Hematopoietic multipotent progenitor cell (in vitro differentiated cells): ENCODE results near the gene MAGEA9B. TPM values are rescaled to one million over a fixed set of nuclear protein-coding genes. Genes with fewer than 3 reads are reported as not detected.
"Not testable (repeated sequence)": the region's sequence is repeated elsewhere in the genome, so short reads cannot be mapped to it uniquely, and the experiment has no call there.

Experiments
- DNase-seq, 3 donors: peaks; one replicate each; pipeline ENCODE4 v3.0.0-alpha.2; 2011 to 2015; ENCODE audit warnings: low read depth in 2 of 3, low spot score in 2 of 3
- total RNA-seq: library from RNA; depleted of rRNA; stranded (reverse); fragments of >200 nt; gene quantifications from one replicate; pipeline ENCODE4 v1.2.3, GENCODE V29; 2012

The MAGEA9B gene
- total RNA-seq, 1 donor: not detected

DNA sequence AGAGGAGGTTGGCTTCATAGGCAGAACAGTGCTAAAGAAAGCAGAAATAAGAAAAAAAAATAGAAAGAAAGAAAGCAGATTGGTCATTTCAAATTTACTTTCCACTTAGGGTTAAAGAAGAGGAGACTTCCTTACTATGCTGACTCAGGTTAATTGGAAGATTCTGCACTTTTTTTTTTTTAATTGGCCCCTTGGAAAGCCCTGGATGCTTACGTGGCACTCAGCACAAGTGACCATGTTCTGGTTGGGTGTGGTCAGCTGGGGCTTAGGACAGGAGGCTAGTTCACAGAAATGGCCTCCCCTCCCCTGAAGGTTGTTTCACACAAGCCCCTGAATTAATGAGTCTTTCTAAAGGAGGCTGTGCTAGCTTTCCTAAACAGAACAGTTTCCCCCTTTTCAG lies 14.5 kb downstream of the MAGEA9B start:
- DNase-seq: peak in 1 of 3 donors; percentile 0

DNA sequence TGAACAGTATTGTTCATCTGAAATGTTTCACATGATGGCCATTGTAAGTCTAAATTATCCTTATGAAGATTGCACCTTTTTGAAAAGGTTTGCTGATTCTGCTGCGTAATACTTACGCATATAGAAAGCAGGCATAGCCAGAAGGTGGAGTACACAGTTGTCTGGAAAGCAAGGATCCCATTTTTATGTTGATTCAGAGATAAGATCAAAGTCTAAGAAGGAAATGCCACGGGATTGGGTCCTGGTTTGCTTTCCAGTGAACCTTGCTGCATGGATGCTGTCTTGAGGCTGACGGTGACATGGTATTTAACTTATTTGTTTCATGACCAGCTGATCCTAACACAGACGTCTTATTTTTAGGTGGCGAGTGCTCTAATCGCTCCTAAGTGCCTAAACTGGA lies 15.5 kb downstream of the MAGEA9B start:
- no peak for DNase-seq

GRCh38 chrX:149570668-149571067 lies 16.6 kb downstream of the MAGEA9B start:
- DNase-seq: no peak

DNA sequence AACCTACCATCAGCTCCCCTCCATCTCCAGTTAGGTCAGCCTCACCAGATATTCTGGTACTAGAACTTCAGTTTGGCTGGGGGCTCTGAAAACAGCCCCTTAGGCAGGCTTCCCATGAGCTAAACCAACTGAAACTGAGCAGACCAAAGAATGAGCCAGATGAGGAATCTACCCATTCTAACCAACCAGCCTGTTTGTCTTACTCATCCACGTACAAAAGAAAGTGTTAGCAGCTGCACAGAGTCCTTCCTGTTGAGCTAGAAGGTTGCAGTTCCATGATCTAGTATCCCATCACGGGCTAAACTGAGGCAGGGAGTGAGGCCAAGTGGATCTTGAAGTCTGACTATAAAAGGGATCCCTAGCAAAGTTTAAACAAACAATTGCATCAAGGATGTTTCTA lies 17.5 kb downstream of the MAGEA9B start:
- no peak for DNase-seq

DNA sequence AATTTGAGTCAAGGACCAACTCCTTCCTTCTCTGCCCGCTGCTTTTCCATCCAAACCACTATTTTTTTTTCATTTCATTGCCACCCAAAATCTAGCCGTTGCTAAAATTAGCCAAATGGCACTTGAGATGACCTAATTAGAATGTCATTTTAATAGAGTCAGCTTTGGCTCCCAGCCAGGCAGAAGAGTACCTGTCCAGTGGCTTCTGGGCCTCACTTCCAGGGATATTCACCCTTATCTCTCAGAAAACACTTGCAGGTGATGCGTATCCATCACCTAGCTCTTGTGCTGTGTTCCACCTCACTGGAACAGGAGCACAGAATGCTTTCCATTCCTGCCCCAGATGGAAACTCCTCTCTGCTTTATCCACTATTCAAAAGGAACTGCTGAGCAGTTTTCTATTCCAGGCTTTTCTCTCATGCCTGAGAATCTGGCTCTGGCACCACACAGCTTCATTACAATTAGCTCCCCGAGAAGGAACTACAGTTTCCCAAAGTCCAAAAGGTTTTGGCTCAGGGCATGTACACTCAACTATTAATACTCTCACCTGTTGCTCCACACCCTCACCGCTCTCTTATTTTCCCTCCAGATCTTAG lies 18.5 kb downstream of the MAGEA9B start:
- no peak for DNase-seq

GRCh38 chrX:149567621-149568417 lies 19.4 kb downstream of the MAGEA9B start:
- no peak for DNase-seq

GRCh38 chrX:149563359-149563758 lies 23.9 kb downstream of the MAGEA9B start:
- DNase-seq: no peak

GRCh38 chrX:149555251-149555650 lies 32.0 kb downstream of the MAGEA9B start:
- not testable (repeated sequence) for DNase-seq

DNA sequence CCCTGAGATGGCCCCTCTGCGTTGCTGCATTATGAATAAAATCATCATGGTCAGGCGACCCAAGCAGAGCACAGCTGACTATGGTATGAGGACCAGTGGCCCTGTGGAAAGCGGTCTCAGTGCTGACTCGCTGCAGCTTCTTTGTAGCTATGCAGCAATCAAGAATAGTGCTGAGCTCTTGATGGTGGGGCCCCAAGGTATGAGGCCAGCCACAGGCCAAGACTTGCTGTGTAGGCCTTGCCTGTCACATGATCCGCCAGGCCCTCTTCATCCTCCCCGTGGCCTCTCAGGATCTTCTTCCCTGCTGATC lies 35.4 kb downstream of the MAGEA9B start:
- DNase-seq: not testable (repeated sequence)

- not testable (repeated sequence) for DNase-seq
These were observed 35.9 kb downstream of the MAGEA9B start for GRCh38 chrX:149551245-149551938.

GRCh38 chrX:149550454-149550853 lies 36.8 kb downstream of the MAGEA9B start:
- DNase-seq: not testable (repeated sequence)

DNA sequence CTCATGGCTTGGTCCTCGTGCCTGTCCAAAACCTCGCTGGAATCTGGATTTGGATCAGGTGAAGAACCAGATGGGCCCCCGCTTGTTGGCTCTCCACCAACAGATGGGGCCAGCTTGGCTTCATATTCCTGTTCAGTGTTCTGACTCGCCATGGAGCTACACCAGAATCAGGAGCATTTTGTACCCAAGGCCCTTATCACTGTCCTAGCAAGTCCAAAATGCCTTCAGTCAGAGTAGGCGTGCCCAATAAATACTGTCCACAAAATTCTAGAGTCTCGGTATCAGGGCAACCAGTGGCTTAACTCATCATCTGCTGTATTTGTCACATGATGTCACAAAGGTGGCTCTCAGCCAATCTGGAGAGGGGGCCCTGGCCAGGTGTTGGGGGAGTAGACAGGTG lies 37.6 kb downstream of the MAGEA9B start, which contains the start of gene HSFX3:
HSFX3 (minus strand) TSS at position 224 of the 400 bp plus-strand sequence; CDS start at position 152, 72 bp downstream.
- not testable (repeated sequence) for DNase-seq

- DNase-seq: not testable (repeated sequence)
These were observed 39.5 kb downstream of the MAGEA9B start for GRCh38 chrX:149547782-149548181.

- not testable (repeated sequence) for DNase-seq
These were observed 40.3 kb downstream of the MAGEA9B start for GRCh38 chrX:149546962-149547361.

GRCh38 chrX:149545545-149546543 lies 41.4 kb downstream of the MAGEA9B start:
- not testable (repeated sequence) for DNase-seq

DNA sequence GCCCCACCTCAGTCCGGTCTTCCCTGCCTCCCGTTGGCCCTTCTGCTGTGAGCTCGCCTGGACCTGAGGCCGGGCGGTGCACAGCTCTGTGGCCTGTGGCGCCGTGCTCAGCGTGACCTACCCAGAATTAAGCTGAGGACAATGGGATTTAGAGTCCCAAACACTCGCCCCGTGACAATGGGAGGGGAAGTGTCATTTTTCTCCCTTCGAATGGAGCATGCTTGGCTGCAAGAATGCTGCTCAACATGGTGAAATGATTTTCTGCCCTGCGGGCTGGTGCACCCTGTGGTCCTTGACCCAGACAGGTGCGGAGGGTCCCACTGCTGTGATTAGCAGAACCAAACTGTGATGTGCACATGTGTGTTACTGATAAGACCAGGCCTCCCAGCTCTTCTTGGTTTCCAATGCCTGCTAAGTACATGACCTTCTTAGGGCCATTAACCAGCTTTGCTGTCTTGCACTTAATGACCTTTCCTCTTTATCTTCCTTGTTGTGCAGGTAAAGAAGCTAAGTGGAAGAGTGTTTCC lies 45.7 kb downstream of the MAGEA9B start:
- peak in 1 of 3 donors; percentile 5 for DNase-seq

DNA sequence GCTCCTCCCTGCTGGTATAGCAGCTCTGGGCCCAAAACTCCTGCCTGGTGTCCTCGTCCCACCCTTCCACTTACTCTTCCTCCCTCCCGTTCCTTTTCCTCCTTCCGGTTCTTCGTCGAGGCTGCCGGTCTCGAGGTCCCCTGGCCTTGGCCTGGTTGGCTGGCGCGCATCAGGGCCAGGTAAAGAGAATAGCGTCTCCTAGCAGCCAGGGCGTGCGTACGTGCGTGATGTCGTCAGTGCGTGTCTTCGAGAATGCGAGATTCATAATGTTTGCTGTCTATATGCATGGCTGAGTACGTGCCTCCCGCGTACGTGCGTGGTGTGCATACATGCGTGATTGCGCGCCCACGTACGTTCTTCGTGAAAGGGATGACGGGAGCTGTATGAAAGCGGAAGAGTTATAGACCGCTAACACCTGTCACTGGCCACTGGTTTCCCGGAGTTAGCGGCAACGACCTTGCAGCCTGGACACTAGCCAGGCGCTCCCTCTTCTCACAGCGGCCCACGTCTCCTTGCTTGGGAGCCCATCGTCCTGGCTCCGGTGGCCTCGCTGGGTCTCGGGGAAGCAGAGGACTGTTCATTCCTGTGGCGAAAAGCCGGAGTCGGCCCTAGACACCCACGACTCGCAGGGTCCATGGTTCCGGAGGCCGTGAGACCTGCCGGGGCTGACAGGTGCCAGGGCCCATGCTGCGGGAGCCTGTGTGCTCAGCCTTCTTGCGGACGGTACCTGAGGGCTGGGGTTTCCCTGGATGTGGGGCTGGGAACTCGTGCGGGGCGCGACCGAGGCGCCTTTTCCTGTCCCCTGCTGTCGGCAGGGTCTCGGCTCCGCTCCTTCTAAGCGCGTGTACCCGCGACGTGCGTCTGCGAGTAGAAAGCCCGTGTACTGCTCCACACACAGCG lies 46.4 kb downstream of the MAGEA9B start, which contains the start of gene EOLA1:
EOLA1 (plus strand) TSS at position 392 of the 900 bp plus-strand sequence. CDS start 4,619 bp downstream, outside the sequence.
- peak; percentile 69 to 92 (median 87) for DNase-seq

- DNase-seq: peak; percentile 68 to 93 (median 86)
These were observed 47.1 kb downstream of the MAGEA9B start for GRCh38 chrX:149540131-149540620.
